HG03565 (cell line): ENCODE measurements around the gene THSD8.
"Not testable (repeated sequence)": the region's sequence is repeated elsewhere in the genome, so short reads cannot be mapped to it uniquely, and the experiment has no call there.

ENCODE experiments used
- ATAC-seq: cut with Tn5 transposase; IDR thresholded peaks from one replicate; pipeline ENCODE4 v1.9.1; 2021; ENCODE audit warnings: mild to moderate bottlenecking, moderate library complexity; ENCODE audit not compliant: unreplicated experiment

THSD8 gene

DNA sequence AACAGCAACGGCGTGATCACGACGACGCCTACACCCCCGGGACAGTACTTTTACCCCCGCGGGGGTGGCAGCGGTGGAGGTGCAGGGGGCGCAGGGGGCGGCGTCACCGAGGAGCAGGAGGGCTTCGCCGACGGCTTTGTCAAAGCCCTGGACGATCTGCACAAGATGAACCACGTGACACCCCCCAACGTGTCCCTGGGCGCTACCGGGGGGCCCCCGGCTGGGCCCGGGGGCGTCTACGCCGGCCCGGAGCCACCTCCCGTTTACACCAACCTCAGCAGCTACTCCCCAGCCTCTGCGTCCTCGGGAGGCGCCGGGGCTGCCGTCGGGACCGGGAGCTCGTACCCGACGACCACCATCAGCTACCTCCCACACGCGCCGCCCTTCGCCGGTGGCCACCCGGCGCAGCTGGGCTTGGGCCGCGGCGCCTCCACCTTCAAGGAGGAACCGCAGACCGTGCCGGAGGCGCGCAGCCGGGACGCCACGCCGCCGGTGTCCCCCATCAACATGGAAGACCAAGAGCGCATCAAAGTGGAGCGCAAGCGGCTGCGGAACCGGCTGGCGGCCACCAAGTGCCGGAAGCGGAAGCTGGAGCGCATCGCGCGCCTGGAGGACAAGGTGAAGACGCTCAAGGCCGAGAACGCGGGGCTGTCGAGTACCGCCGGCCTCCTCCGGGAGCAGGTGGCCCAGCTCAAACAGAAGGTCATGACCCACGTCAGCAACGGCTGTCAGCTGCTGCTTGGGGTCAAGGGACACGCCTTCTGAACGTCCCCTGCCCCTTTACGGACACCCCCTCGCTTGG is 9.6 kb upstream of the THSD8 start:
- ATAC-seq: no peak

DNA sequence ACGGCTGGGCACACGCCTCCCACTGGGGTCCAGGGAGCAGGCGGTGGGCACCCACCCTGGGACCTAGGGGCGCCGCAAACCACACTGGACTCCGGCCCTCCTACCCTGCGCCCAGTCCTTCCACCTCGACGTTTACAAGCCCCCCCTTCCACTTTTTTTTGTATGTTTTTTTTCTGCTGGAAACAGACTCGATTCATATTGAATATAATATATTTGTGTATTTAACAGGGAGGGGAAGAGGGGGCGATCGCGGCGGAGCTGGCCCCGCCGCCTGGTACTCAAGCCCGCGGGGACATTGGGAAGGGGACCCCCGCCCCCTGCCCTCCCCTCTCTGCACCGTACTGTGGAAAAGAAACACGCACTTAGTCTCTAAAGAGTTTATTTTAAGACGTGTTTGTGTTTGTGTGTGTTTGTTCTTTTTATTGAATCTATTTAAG is 9.0 kb upstream of the THSD8 start:
- ATAC-seq: no peak

DNA sequence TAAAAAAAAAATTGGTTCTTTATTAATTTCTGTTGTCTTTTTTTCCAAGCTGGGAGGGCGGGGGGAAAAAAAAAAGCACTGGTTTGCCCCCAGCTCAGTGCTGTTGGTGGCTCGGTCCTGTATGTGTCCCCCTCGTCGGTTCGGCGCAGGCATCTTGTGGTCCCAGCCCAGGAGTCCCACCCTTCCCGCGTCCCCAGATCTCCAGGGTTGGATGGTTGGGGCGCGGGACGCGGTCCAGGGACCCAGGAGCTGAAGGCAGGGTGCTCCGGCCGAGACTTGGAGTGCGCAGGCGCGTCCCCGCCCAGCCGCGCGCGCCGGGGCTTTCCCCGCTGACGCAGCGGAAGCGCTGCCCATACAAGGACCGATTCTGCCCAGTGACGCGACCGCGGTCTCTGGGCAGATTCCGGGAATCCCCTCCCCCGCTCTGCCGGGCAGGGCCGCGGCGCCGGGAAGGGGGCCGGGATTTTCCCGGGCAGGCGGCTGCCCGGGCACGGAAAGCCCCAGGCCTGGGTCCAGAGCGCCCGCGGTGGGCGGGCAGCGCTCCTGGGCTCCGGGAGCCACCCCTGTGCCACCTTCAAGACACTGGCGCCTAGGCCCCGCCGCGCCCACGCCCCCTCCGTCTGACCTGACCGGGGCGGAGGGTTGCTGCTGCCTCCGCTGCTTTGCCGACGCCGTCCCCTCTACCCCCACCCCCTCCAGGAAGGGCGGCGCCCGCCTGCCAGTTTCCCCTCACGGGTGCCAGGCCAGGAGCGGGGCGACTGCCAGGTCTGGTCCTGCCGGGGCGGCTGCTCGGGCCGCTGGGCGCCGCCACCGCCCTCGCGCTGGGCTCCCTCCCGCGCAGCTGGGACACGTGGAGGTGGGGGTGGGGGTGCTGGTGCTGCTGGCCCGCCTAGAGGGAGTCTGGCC is 8.3 kb upstream of the THSD8 start:
- peak; percentile 37 for ATAC-seq

DNA sequence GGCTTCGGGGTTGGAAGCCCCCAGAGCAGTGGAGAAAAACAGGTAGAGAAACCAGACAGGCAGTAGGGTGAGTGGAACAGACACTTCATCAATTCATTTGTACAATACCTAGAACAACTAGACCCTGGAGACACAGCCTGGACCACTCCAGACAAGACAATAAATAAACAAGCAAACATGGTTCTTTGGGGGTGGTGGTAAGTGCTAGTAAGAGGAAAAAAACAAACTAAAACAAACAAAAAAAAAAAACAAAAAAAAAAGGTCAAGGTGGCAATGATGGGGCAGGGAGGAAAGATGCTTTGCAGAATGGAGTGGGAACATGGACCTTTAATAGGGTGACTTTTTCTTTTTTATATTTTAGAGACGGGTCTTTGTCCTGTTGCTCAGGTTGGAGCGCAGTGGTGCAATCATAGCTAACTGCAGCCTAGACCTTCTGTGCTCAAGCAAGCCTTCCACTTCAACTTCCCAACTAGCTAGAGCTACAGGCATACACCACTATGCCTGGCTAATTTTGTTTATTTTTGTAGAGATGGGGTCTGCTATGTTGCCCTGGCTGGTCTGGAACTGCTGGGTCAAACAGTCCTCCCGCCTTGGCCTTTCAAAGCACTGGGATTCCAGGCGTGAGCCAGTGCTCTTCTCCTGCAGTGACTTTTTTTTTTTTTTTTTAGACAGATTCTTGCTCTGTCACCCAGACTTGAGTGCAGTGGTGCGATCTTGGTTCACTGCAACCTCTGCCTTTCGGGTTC is 7.5 kb upstream of the THSD8 start:
- no peak for ATAC-seq

DNA sequence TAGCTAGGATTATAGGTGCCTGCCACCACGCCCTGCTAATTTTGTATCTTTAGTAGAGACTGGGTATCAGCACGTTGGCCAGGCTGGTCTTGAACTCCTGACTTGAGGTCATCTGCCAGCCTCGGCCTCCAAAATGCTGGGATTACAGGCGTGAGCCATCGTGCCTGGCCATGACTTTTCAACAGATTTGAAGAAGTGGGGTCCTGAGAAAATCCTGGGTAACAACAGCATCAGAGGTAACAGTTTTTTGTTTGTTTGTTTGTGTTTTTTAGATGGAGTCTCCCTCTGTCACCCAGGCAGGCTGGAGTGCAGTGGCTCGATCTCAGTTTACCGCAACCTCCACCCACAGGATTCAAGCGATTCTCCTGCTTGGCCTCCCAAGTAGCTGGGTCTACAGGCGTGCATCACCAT is 6.9 kb upstream of the THSD8 start:
- no peak for ATAC-seq

DNA sequence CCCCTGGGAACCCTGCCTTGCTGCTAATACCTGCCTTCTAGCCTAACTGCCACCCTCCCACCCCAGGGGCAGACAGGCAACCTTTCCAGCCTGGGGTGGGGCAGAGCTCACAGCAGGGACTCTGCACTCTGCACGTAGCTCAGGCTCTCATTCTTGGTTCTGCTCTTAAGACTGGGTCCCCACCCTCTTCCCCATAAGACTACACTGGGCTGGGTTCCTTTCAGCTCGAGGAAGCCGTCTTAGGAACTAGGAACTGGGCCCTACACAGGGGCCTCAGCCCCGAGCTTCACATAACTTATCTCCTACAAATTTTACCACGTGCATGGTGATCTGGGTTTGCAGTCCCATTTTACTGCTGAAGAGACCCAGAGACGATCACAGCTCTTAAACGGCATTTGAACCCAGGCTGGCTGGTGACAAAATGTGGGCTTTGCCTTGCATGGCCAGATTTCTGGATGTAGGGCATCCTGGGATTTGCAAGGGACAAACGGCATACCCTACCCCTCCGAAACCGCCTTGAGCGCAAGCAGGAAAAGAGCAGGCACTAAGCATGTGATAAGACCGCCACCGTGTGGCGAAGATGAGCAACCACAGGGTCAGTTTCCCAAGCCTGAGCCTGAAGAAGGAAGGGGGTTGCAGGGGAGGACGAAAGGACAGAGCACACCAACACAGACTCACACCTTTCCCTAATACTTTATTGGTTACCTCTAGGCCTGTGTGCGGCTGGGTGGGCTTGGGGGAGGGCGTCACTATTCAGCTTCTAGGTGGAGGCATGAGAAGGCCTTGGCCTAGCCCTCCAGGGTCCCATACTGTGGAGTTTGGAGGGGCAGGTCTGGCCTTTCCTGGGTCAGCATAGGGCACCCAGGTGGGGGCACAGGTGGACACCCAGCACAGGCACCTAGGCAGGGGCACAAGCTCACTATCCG is 5.5 kb upstream of the THSD8 start:
- no peak for ATAC-seq

DNA sequence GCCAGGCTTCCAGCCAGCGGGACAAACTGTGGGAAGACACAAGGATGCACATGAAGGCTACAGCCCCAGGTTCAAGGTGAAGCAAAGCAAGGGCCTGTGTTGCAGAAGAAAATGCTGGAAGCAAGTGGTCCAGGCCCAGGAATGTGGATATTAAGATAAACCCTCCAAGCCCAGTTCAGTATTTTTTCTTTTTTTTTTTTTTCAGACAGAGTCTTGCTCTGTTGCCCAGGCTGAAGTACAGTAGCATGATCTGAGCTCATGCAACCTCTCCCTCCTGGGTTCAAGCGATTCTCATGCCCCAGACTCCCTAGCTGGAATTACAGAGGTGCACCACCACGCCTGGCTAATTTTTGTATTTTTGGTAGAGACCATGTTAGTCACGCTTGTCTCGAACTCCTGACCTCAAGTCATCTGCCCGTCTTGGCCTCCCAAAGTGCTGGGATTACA is 4.7 kb upstream of the THSD8 start:
- no peak for ATAC-seq

DNA sequence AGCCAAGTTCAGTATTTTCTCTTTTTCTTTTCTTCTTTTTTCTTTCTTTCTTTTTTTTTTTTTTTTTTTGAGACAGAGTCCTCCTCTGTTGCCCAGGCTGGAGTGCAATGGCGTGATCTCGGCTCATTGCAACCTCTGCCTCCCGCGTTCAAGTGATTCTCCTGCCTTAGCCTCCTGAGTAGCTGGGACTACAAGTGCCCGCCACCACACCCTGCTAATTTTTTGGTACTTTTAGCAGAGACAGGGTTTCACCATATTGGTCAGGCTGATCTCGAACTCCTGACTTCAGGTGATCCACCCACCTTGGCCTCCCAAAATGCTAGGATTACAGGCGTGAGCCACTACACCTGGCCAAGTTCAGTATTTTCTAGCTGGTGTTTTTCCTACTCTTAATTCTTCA is 4.3 kb upstream of the THSD8 start:
- ATAC-seq: not testable (repeated sequence)

DNA sequence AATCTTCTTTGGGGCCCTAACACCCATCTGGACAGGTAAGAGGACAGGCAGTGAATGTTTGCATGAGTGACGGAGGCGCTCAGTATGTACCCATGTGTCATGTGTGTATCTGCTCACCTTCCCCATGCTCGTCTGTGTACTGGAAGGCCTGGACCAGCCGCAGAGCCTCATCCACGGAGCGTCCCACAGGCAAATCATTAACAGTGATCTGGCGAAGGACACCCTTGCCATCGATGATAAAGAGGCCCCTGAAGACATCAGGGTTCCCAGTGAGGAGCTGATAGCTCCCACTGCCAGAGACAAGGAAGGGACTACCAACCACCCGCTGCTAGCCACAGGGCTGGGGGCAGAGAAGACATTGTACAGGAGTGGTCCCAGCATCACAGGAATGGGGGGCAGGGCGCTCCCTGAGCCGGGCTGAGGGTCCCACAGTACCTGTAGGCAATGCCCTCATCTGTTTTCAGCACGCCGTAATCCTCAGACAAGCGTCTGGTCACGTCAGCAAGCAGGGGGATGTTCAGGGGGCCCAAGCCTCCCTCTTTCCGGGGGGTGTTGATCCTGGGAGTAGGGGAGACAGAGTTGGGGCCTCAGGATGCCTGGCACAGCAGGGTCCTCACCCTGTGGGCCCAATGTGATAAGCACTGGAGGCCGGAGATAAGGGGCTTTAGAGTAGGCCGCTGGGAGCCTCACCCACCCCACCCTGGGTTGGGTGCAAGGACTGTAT is 2.0 kb upstream of the THSD8 start:
- ATAC-seq: no peak

DNA sequence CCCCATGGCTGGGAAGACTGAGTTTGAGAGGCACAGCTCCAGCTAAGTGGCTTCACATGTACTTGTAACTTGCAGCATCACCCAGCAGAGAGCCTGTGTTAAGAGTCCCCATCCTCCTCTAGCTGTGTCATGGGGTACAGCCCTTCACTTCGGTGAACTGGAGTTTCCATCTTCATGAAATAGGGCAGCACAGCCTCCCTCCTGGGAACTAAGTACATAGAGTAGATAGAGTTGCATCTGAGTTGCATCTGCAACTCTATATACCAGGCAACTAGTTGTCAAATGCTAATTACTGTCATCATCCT is 1.5 kb upstream of the THSD8 start:
- ATAC-seq: no peak

DNA sequence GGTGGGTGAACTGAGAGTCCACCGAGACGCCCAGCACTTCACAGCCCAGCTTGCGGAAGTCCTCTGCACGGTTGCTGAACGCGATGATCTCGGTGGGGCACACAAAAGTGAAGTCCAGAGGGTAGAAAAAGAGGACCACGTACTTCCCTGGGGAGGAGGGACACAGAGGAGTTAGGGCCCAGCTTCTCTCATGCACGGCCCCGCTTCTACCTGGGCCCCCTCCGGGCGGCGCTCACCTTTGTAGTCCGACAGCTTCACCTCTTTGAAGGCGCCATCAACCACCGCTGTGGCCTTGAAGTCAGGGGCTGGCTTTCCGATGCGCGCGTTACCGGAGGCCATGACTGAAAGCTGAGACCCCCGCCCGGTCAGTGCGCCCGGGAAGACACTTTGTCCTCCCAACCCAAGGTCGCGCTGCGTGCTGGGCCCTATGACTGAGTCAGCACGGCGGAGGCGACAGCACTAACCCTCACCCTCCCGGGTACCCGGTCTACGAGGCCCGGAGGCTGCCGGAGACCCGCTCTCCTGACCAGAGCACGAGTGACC is 875 bp upstream of the THSD8 start:
- no peak for ATAC-seq

DNA sequence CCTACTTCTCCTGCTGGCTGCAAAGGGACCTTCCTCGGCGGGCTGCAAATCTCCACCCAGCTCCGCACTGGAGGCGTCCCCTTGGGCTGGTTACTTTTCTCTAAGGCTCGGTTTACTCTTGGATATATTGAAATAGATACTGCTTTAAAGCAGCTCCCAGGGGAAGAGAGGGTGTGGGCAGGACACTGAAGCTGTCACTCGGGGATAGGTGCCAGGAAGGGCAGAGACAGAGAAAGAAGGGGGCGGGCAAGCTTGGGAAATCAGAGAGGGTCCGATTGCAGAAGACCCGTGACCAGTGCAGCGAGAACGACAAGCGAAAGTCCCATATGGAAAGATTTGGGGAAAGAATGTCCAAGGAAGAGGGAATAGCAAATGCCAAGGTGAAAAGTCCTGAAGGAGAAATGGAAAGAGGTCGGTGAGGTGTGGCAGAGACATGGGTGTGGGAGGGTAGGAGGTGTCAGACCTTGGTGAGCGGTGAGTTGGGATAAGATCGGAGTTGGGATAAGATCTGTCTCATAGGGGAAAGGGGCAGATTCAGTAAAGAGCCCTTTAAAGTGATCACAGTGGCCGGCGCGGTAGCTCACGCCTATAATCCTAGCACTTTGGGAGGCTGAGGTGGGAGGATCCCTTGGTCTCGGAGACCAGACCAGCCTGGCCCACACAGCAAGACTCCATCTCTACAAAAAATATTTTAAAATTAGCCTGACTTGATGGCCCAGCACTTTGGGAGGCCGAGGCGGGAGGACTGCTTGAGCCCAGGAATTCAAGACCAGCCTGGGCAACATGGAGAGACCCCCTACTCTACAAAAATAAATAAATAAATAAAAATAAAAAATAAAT is 618 bp downstream of the THSD8 start:
- ATAC-seq: no peak

DNA sequence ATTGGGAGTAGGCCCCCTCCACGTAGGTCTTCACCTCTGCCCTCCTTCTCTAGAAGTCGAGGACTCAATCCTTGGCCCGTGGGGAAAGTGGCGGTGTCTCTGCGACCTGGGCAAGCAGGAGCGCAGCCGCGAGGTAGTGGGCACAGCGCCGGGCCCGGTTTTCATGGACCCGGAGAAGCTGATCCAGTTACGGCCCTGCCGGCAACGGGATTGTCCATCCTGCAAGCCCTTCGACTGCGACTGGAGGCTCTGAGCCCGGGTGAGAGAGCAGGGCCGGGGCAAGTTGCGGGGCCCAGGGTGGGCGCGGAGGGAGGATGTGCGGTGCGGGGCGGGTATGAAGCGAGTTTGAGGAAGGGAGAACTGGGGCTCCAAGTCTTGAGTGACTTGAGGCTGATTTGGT is 2.2 kb downstream of the THSD8 start:
- ATAC-seq: no peak

DNA sequence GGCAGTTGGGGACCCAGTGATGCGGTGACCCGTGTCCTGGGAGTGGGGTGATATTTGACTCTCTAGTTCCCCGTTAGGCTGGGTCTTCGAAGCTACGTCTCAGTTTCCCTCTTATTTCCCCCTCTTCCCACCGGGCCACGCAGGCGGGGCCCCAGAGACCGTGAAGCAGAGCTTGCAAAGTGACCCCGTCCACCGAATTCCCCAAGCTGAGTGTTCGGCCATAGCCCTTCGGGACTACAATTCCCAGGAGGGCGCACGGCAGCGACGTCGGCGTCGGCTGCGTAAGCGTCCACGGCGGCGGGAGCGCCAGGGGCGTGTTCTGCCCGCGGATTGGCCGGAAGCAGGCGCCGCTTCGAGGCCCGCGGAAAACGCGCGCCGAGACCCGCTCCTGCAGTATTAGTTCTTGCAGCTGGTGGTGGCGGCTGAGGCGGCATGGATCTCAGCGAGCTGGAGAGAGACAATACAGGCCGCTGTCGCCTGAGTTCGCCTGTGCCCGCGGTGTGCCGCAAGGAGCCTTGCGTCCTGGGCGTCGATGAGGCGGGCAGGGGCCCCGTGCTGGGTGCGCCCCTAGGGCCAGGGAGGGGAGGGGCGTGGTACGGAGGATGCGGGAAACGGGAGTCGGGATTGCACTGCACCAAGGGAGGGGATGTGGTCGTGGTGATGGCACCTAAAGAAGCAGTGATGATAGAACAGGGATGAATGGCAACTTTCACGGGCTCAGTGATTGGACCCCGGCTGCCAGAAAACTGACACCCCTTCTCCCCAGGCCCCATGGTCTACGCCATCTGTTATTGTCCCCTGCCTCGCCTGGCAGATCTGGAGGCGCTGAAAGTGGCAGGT is 4.6 kb downstream of the THSD8 start, which contains the start of gene RNASEH2A:
RNASEH2A (plus strand) TSS at position 343 of the 840 bp plus-strand sequence; CDS start at position 433, 90 bp downstream.
- ATAC-seq: no peak

DNA sequence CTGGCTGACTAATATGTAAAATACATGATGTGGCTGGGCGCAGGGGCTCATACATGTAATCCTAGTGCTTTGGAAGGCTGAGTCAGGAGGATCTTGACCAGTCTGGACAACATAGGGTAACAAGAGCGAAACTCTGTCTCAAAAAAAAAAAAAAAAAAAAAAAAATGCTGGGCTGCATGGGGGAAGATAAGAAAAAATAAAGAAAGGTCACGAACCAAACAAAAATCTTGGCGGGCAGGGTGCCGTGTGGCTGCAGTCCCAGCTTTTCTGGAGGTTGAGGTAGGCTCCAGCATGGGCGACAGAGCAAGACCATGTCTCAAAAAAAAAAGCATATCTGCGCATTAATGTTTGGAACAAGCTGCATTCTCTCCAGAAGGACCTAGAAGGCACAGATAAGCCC is 13.2 kb downstream of the THSD8 start:
- ATAC-seq: no peak

DNA sequence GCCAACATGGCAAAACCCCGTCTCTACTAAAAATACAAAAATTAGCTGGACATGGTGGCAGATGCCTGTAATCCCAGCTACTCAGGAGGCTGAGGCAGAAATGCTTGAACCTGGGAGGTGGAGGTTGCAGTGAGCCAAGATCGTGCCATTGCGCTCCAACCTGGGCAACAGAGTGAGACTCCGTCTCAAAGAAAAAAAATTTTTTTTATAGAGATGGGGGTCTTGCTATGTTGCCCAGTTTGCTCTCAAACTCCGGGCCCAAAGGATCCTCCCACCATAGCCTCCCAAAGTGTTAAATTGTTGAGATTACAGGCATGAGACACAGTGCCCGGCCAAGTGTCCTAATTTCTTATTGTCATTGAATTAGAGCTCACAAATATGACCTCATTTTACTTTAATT is 15.3 kb downstream of the THSD8 start:
- ATAC-seq: not testable (repeated sequence)

DNA sequence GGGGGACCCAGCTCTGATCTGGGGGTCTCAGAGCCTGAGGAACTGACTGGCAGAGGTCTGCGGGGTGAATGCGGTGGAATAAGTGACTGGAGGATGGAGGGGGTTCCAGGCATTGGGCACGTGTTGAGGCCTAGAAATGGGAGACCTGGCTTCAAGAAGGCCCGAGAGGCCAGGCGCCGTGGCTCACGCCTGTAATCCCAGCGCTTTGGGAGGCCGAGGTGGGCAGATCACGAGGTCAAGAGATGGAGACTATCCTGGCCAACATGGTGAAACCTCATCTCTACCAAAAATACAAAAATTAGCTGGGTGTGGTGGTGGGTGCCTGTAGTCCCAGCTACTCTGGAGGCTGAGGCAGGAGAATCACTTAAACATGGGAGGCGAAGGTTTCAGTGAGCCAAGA is 15.9 kb downstream of the THSD8 start:
- not testable (repeated sequence) for ATAC-seq
